Activated CD4-positive, alpha-beta T cell treated with anti-CD3 and anti-CD28 coated beads for 4 hours (primary cell): ENCODE measurements around the gene FBP1.
"Not testable (repeated sequence)": the region's sequence is repeated elsewhere in the genome, so short reads cannot be mapped to it uniquely, and the experiment has no call there.

Source experiments
- DNase-seq, 2 donors: peaks; one replicate each; pipeline ENCODE4 v3.0.0-alpha.2; 2020

Gene FBP1

DNA sequence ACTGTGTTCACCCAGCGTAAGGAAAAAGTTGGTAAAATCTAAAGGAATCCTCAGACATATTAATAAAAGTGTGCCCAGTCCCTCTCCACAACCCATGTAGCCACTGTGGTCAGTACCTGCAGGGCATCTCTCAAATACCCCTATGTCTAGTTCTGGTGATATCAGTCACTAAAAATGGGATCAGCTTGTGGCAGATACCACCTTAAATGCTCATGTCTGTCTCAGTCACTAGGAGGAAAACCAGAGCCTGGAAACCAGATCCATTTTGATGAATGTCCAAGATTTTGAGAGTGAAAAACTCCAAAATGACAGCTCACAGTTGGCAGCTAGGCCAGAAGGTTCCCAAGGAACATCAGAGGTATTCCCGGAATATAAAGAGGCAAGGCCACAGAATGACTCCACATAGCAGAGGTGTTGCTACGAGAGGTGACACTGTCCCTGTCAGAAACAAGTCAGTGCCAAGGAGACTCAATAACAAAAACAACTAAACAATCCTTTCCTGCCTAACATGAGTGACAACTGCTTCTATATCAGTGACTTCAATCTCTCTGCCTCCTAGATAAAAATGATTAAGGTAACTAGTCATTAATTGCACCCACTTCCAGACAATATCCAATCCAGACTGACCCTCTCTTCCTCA, 70.9 kb downstream of the FBP1 start:
- no peak for DNase-seq

DNA sequence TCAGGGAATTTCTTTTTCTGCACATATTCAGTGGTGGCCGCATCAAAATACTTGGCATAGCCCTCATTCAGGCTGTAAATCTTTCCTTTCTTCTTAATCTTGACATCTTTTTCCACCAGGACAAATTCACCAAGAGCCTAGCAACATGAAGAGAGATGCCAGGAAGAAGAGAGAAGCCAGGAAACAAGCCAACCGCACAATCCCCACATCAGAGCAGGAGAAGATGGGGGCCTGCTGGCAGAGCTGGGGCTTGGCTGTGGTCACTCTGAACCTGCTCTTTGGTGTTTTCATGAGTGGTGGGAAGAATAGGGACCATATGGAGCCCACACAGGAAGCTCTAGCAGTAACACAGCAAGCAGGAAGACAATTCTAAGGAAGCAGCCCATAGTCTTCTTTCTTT, 72.0 kb downstream of the FBP1 start:
- DNase-seq: no peak

DNA sequence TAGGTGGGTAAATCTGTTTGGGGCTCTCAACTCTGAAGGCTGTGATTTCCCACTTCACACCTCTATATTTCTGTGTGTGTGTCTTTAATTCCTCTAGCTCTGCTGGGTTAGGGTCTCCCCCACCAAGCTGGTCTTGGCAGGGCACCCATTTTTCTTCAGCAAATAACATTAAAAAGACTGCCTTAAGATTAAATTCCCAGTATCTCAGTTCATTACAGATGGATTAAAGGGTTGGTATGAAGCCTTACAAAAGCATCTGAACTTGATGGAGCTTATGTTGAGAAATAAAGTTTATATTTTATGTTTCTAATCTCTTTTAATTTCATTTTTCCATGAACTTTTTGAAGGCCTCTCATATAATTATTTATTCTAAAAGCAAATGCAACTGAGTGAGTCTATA, 72.8 kb downstream of the FBP1 start:
- no peak for DNase-seq

DNA sequence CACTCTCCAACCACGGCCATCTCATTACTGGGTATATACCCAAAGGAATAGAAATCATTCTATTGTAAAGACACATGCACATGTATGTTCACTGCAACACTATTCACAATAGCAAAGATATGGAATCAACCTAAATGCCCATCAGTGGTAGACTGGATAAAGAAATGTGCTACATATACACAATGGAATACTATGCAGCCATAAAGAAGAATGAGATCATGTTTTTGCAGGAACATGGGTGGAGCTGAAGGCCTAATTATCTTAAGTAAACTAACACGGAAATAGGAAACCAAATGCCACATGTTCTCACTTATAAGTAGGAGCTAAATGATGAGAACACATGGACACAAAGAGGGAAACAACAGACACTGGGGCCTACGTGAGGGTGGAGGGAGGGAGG, 75.0 kb downstream of the FBP1 start:
- DNase-seq: not testable (repeated sequence)

DNA sequence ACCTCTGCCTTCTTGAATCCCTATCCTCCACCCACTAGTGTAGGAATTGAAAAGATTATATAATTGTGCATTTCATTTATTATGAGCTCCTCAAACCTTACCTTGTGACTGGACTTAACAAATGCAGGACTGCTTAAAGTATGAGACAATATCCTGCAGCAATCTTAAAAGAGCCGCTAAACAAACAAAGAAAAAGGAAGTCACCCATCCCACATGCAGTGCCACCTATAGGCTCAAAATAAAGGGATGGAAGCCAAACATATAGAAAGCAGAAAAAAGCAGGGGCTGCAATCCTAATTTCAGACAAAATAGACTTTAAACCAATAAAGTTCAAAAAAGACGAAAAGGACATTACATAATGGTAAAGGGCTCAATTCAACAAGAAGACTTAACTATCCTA, 75.8 kb downstream of the FBP1 start:
- no peak for DNase-seq

DNA sequence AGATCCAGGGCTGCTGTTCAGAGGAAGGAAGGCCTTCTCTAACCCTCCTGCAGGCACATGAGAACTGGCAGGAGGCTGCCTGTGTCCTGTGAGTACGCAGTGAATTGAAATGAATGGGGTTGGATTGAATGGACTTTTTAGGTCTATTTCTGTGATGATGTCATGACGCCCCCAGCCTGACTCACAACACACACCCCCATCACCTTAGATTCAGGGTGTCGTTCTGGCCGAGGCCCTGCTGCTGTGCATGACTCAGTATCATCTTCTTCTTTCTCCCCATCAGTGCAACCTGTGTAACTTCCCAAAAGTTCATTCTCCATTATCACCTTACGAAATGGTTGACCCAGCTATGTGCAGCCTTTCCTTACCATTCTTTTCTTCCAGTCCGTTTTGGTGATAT, 79.1 kb downstream of the FBP1 start:
- no peak for DNase-seq

DNA sequence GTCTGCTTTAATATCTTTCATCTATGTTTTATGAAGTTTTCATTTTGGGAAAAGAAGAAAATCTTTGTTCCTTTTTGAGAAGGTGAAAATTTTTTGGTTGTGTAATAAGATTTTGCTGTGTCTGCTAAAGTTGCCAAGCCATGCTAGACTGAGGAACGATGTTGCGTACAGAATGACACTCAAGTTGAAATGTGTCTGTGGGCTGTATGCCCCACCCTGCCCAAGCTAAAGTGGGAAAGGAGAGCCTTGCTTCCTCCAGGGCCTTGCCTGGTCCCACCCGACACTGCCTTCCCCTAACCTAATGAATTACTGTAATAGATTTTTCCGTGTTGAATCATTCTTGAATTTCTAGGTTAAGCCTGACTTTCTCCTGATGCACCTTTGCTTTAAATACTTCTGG, 81.9 kb downstream of the FBP1 start:
- no peak for DNase-seq

DNA sequence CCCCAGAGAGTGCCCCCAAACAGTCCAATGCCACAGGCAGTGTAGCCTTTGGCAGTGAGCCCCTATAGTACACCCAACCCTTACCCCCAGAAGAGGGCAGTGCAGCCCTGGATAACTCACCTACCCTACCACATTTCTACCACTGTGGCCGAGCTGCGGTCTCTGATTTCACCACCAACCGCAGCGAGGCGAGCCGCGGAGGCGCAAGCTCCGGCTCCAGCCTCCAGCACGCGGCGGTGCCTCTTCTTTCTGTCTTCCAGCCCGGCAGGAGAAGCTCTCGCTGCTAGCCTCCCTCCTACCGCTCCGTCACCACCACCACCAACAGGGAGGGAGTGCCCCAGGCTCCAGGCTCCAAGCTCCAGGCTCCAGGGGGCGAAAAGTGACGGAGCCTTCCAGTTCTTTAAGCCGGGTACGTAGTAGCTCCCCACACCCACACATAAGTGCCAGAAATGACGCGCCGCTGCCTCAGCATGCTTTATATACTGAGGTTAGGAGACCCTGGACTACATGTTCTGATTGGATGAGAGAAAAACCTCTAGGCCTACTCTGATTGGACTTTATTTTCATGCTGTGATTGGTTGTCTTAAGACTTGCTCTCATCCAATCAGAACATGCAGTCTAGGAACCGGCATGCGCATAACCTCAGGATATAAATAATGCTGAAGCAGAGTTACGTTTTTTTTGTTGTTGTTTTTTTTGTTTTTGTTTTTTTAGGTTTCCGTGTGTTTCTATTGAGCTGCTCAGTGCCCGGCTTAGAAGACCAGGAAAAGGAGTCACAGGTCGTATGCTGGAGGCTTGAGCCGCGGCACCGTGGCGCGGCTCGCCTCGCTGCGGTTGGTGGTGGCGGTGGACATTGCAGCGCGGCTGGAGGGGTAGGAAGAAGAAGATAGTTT, 84.6 kb downstream of the FBP1 start, which contains the start of gene PCAT7:
PCAT7 (plus strand) TSS at position 645 of the 893 bp plus-strand sequence.
- no peak for DNase-seq

DNA sequence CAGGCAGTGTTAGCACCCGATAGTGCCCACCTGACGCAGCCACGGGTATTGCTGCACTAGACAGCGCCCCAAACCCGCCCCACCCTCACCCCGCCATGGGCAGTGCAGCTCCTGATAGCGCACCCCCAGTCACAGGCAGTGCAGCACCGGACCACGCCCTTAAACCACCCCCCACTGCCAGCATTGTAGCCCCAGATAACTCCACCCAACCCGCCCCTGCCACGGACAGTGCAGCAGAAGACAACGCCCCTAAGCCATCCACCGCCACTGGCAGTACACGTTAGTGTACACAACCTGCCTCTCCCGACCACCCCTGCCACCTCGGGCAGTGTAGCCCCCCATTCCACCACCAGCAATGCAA, 85.3 kb downstream of the FBP1 start:
- DNase-seq: no peak
